ENCODE results near the gene RPL22L1.

DNA sequence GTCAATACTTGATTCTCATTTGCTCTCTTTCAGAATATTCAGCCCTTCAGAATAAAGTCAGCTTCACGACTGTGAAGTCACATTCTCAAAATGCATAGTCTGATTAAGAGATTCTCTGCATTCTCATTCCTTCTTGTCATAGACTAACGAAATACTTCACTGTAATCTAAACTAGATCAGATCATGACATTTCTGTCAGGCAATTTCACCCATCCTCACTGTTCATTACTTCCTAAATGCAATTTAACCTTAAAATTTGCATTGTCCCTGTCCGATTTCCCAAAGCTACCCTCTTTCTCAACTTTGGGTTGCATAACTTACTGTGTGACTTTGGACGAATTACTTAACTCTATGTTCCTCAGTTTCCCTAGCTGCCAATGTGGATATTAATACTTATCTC, 6.2 kb downstream of the RPL22L1 start:
- TF ChIP-seq, protein P1, sequence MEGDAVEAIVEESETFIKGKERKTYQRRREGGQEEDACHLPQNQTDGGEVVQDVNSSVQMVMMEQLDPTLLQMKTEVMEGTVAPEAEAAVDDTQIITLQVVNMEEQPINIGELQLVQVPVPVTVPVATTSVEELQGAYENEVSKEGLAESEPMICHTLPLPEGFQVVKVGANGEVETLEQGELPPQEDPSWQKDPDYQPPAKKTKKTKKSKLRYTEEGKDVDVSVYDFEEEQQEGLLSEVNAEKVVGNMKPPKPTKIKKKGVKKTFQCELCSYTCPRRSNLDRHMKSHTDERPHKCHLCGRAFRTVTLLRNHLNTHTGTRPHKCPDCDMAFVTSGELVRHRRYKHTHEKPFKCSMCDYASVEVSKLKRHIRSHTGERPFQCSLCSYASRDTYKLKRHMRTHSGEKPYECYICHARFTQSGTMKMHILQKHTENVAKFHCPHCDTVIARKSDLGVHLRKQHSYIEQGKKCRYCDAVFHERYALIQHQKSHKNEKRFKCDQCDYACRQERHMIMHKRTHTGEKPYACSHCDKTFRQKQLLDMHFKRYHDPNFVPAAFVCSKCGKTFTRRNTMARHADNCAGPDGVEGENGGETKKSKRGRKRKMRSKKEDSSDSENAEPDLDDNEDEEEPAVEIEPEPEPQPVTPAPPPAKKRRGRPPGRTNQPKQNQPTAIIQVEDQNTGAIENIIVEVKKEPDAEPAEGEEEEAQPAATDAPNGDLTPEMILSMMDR (IDR thresholded peaks at IDR 0.05) = no peak
- TF ChIP-seq POLR2A (IDR thresholded peaks at IDR 0.05) = no peak
